Fibroblast of mammary gland (primary cell): Measurements from ENCODE around the gene HEXIM2.

ENCODE experiments used
- DNase-seq: peaks from one replicate; pipeline ENCODE4 v3.0.0-alpha.2; 2010; ENCODE audit warnings: low read depth
- H3K4me3 ChIP-seq: 2 replicates; pipeline ENCODE4 v1.5.1; 2011; ENCODE audit warnings: low read depth, mild to moderate bottlenecking, low read length, moderate library complexity; ENCODE audit not compliant: control insufficient read depth
- TF ChIP-seq, protein P1 (sequence below): conservative IDR thresholded peaks from 2 replicates; pipeline ENCODE4 v1.5.1; 2011; ENCODE audit warnings: low read depth, low read length, inconsistent platforms; ENCODE audit not compliant: control insufficient read depth, insufficient read depth

Gene HEXIM2, protein sequence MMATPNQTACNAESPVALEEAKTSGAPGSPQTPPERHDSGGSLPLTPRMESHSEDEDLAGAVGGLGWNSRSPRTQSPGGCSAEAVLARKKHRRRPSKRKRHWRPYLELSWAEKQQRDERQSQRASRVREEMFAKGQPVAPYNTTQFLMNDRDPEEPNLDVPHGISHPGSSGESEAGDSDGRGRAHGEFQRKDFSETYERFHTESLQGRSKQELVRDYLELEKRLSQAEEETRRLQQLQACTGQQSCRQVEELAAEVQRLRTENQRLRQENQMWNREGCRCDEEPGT

DNA sequence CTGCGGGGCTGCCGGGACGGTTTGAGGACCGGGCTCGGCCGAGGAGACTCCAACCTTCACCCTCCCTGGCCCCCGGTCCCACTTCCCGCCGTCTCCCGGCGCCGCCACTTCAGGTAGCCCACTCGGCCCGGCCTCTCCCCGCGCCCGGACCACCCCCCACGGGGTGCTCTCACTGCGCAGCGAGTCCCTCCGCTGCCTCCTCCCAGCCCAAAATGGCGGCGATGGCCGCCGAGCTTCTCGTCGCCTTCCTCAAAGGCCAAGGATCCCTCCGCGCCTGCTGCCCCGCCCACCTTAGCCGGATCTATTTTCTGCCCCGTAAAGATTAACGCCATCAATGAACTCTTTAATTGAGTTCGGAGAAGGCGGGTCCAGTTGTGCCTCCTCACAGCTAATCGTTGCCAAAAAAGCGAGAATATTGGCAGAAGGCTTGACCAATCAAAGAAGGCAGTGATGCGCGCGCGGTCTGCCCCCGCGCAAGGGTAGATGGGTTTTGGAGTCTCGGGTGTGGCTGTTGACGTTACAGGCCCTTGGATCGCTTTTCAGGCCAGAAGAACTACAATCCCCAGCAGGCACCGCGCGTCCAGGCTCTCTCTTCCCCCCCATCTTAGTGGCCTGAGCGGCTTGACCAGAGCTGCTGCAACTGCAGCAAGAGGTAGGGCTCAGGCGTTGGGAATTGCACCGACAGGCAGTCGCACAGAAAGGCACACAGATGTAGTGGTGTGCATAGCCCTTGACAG is at the start of gene HEXIM2:
HEXIM2 (plus strand) TSS at position 588 of the 737 bp plus-strand sequence. CDS start 919 bp downstream, outside the sequence.
- TF ChIP-seq, protein P1, sequence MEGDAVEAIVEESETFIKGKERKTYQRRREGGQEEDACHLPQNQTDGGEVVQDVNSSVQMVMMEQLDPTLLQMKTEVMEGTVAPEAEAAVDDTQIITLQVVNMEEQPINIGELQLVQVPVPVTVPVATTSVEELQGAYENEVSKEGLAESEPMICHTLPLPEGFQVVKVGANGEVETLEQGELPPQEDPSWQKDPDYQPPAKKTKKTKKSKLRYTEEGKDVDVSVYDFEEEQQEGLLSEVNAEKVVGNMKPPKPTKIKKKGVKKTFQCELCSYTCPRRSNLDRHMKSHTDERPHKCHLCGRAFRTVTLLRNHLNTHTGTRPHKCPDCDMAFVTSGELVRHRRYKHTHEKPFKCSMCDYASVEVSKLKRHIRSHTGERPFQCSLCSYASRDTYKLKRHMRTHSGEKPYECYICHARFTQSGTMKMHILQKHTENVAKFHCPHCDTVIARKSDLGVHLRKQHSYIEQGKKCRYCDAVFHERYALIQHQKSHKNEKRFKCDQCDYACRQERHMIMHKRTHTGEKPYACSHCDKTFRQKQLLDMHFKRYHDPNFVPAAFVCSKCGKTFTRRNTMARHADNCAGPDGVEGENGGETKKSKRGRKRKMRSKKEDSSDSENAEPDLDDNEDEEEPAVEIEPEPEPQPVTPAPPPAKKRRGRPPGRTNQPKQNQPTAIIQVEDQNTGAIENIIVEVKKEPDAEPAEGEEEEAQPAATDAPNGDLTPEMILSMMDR = no peak
- peak within 1 kb of the TSS; percentile 97 for H3K4me3 ChIP-seq

DNA sequence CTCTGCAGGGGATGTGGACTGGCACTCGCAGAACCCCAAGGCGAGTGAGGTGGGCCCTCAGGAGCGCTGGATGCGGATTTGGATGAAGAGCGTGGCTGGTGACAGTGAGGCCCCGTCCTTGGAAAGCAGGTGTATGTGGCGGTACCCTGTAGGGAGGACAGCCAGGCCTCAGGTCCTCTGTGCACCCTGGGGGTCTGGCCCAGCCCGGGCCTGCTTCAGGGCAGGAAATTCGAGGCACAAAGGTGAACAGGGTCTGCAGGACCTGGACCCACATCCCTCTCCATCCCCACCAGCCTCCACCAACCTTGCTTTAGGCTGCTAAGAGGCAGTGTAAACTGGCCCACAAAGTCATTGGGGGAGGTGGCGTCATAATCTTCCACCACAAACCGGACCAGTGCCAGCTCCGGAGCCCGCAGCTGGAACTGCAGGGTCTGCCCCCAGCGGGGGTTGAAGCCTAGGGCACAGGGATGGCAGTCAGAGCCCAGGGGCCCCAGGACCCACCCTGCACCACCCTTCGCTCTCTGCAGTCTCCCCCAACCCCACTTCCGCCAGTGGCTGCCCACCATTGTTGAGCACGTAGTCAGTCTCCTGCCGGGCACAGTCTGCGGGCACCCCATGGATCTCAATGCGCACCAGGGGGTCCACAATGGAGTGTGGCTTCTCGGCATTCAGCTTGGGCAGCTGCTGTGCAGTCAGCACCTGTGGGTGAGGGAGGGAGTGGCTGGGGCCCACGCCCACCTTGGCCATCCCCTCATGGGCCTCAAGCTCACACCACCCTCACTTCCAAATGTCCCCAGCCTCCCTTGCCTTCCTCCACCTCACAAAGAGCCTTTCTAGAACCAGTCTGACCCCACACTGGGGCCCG is 48.9 kb upstream of the HEXIM2 start:
- H3K4me3 ChIP-seq = no peak overlapping the region
- TF ChIP-seq, protein P1 = no peak
- no peak for DNase-seq

More for the DNA sequence above, at the start of gene HEXIM2:
- peak; percentile 100 for DNase-seq

DNA sequence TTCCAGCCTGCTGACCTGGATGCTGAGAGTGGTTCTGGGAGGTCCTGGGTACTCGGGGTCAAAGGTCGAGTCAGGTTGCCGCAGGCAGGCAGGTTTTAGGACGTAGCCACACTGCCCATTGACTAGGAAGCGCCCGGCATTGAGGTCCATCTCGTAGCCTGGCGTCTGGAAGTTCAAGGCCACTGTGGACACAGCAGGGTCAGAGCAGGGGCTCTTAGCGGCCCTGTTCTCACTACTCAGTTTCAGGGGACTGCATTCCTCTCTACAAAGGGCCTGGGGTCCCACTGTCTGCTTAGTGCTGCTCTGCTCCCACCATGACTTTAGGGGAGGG is 48.3 kb upstream of the HEXIM2 start:
- no peak overlapping the region for H3K4me3 ChIP-seq
- TF ChIP-seq, protein P1 = no peak
- DNase-seq = no peak

DNA sequence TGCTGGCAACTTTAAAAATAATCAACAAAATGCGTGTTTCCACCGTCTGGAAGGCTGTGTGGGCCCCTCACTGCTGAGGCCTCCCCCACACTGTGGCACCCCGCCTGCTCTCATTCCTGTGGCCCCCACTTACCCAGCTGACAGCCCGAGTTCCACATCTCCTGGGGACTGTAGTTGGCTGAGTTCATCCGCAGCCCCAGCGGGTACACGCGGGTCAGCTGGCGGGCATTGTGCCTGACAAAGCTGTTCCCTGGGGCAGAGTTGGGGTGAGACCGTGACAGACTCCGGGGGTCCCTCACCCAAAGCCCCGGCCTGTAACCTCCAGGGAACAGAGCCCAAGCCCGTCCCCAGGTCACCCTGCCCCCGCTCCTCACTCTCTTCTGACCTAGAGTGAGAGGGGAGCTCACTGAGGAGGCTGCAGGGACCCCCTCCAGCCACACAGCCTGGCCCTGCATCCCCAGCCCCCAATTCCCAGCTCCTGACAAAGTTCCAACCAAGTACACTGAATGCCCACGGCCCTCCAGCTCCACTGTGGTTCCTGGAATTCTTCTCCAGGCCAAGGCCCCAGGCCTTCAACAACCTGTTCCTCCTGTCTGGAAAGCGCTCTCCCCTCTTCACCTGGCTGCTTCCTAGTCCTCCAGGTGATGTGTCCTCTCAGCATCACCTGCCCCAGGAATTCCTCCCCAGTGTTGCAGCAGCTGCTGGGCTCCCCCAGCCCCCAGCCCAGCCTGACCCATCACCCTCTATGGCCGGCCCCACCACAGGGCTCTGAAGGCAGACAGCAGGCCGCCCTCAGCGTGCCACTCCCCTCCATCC is 47.4 kb upstream of the HEXIM2 start:
- DNase-seq = no peak
- H3K4me3 ChIP-seq = no peak overlapping the region
- TF ChIP-seq, protein P1 = no peak

DNA sequence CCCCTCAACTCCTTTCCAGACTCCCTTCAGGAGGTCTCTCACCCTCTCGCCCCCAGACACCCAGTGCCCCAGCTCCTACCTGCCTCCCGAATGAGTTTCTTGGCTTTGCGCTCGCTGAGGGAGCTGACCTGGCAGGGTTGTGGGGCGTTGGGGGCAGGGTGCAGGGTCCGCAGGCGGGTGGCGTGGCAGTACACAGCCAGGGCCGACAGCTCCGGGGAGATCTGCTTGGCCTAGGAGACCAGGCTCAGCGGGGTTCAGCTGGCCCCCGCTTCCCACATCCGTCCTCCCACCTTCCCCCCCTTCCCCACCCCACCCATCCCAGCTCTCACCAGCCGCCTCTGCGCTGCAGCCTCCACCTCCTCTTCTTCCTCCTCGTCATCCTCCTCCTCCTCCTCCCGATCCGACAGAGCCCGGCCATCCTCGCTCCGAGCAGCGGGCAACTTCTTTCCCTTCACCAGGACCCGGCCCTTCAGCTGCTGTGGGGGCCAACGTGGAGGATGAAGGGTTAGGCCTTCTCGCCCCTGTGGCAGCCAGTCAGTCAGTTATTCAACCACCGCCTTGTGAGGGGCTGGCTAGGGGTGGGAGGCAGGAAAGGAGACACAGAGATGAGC is 46.6 kb upstream of the HEXIM2 start:
- DNase-seq = no peak
- TF ChIP-seq, protein P1 = no peak
- H3K4me3 ChIP-seq = no peak overlapping the region

DNA sequence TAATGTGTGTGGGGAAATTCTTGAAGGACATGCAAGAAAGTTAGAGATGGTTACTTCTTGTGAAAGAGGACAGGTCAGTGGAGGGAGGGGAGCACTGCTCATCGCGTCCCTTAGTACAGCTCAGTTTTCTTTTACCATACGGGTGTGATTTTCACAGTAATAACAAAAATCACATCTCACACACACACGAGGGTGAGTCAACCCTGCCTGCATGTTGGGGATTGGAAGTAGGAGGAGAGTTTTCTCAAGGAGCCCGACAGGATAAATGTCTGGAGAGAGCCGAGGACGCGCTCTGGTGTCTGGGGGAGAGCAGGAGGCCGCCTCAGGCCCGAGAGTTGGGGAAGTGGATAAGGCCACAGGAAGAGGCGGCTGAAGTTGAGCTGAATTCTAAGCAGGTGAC is 45.8 kb upstream of the HEXIM2 start:
- H3K4me3 ChIP-seq = no peak overlapping the region
- no peak for DNase-seq
- TF ChIP-seq, protein P1 = no peak
